Measurements from ENCODE around the gene NLRP3.

- TF ChIP-seq POLR2A (IDR thresholded peaks at IDR 0.05) (no peak), CTCF (IDR thresholded peaks at IDR 0.05 in 4 of 5, conservative IDR thresholded peaks at IDR 0.05 in 1 of 5) (no peak)
Observed at GRCh38 chr1:247448107-247448791, 32.3 kb downstream of the NLRP3 start.
